BLaER1 (cell line): ENCODE data around the gene POC5.
"Not testable (repeated sequence)": the region's sequence is repeated elsewhere in the genome, so short reads cannot be mapped to it uniquely, and the experiment has no call there.

ENCODE experiments used
- H3K27ac ChIP-seq: shearing (Covaris generic); formaldehyde crosslinking; 2 replicates; pipeline ENCODE4 v1.8.1; 2022
- H3K27me3 ChIP-seq: shearing (Covaris generic); formaldehyde crosslinking; 2 replicates; pipeline ENCODE4 v1.8.1; 2022
- H3K36me3 ChIP-seq: shearing (Covaris generic); formaldehyde crosslinking; 2 replicates; pipeline ENCODE4 v1.8.1; 2022
- H3K4me1 ChIP-seq: shearing (Covaris generic); formaldehyde crosslinking; 2 replicates; pipeline ENCODE4 v1.8.1; 2022
- H3K4me2 ChIP-seq: shearing (Covaris generic); formaldehyde crosslinking; 2 replicates; pipeline ENCODE4 v1.8.1; 2022
- H3K4me3 ChIP-seq: shearing (Covaris generic); formaldehyde crosslinking; 2 replicates; pipeline ENCODE4 v1.8.1; 2022
- H3K9ac ChIP-seq: shearing (Covaris generic); formaldehyde crosslinking; 2 replicates; pipeline ENCODE4 v1.8.1; 2022
- H3K9me3 ChIP-seq: shearing (Covaris generic); formaldehyde crosslinking; 2 replicates; pipeline ENCODE4 v1.8.1; 2022
- H4K20me1 ChIP-seq: shearing (Covaris generic); formaldehyde crosslinking; 2 replicates; pipeline ENCODE4 v1.8.1; 2022
- Cebpa-rat ChIP-seq: shearing (Covaris generic); IDR thresholded peaks from 2 replicates; pipeline ENCODE4 v1.8.1; 2022

POC5 gene

DNA sequence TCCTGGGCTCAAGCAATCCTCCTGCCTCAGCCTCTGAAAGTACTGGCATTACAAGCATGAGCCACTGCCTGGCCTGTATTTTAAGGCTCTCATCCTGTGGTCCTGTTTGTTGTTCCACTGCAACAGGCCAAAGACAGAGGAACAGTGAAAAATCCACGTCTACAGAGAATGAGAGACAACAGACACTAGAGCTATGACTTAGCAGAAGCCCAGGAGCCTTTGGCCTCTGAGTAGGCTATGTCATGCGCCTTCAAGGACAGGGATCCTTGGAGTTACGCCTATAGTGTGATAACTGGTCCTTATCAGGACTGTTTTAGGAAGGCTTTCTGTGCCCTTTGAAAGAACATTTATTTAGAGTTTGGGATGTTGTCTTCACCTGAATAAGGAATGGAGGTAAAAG is 10.5 kb downstream of the POC5 start:
- Histone ChIP-seq H3K4me1 (no peaks in the 10 kb centered on the region), H3K4me3 (no peak overlapping the region), H4K20me1 (peaks cover 15% of the 10 kb centered on the region), H3K9ac (no peak overlapping the region), H3K9me3 (no peaks in the 10 kb centered on the region), H3K27me3 (no peaks in the 10 kb centered on the region), H3K27ac (no peak overlapping the region), H3K36me3 (peaks cover 73% of the 10 kb centered on the region), H3K4me2 (no peak overlapping the region)
- TF ChIP-seq Cebpa-rat = no peak

- Histone ChIP-seq H3K36me3 (peaks cover 73% of the 10 kb centered on the region), H3K4me3 (no peak overlapping the region), H3K4me2 (no peak overlapping the region), H3K9me3 (no peaks in the 10 kb centered on the region), H4K20me1 (peaks cover 8% of the 10 kb centered on the region; the same call in 1 of the 2 replicates), H3K9ac (no peak overlapping the region), H3K27me3 (no peaks in the 10 kb centered on the region), H3K27ac (no peak overlapping the region), H3K4me1 (no peaks in the 10 kb centered on the region)
- no peak for TF ChIP-seq Cebpa-rat
These were observed 11.2 kb downstream of the POC5 start for GRCh38 chr5:75706016-75706415.

DNA sequence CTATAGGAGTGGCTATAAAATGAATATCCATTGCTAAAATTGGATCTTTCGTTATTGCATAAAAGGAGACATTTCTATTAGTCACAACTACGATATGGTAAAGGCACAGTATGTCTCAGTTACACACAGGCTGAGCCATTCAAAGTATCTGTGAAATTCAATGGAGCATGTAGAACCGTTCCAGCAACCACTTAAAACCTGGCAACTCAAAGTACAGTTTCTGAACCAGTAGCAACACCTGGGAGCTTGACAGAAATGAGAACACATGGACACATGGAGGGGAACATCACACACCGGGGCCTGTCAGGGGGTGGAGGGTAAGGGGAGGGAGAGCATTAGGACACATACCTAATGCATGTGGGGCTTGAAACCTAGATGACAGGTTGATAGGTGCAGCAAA is 15.4 kb downstream of the POC5 start:
- H3K4me3 ChIP-seq = no peak overlapping the region
- no peaks in the 10 kb centered on the region for H3K9me3 ChIP-seq
- no peak for TF ChIP-seq Cebpa-rat

DNA sequence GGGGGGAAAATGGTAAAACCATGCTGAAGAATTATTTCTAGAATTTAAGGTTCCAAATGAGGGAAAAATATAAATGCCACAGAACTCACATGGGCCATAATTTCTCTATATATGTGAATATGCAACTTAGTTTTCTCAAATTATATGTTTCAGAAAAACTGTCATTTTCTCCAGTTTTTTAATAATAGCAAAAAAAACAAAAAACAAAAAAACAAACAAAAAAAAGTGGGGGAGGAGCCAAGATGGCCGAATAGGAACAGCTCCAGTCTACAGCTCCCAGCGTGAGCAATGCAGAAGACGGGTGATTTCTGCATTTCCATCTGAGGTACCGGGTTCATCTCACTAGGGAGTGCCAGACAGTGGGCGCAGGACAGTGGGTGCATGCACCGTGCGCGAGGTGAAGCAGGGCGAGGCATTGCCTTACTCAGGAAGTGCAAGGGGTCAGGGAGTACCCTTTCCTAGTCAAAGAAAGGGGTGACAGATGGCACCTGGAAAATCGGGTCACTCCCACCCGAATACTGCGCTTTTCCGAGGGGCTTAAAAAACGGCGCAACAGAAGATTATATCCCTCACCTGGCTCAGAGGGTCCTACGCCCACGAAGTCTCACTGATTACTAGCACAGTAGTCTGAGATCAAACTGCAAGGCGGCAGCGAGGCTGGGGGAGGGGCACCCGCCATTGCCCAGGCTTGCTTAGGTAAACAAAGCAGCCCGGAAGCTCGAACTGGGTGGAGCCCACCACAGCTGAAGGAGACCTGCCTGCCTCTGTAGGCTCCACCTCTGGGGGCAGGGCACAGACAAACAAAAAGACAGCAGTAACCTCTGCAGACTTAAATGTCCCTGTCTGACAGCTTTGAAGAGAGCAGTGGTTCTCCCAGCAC is 21.5 kb downstream of the POC5 start:
- H3K4me1 ChIP-seq, H3K27me3 ChIP-seq, H3K9ac ChIP-seq, H3K9me3 ChIP-seq, H3K27ac ChIP-seq, H3K4me3 ChIP-seq, H3K4me2 ChIP-seq, H4K20me1 ChIP-seq: not testable (repeated sequence)
- peaks cover 19% of the 10 kb centered on the region for H3K36me3 ChIP-seq

More for the DNA sequence above, 15.4 kb downstream of the POC5 start:
- Histone ChIP-seq H3K4me1 (no peaks in the 10 kb centered on the region), H3K36me3 (peaks cover 39% of the 10 kb centered on the region), H3K4me2 (no peak overlapping the region), H4K20me1 (no peaks in the 10 kb centered on the region), H3K9ac (no peak overlapping the region), H3K27ac (no peak overlapping the region), H3K27me3 (no peaks in the 10 kb centered on the region)

DNA sequence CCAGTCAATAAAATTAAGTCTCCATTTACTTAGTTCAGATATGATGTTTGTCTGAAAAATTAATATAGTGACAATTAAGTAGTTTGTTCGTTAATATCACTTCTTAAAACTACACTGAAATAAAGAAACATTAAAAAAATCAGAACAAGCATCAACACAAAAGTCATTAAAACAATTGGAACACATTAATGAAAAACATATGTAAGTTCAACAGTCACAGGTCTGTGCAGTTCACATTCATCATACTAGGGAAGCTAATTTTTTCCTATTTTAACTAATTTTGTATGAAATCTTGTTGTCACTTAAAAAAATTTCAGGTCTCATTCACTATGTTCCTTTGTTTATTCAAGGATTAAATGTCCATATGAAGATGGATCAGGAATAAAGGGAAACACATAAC is 22.5 kb downstream of the POC5 start:
- H3K9me3 ChIP-seq = no peaks in the 10 kb centered on the region
- H3K4me1 ChIP-seq = no peaks in the 10 kb centered on the region
- H3K27ac ChIP-seq = no peak overlapping the region
- H3K27me3 ChIP-seq = no peaks in the 10 kb centered on the region
- H3K36me3 ChIP-seq = peaks cover 28% of the 10 kb centered on the region
- no peak for TF ChIP-seq Cebpa-rat
- no peaks in the 10 kb centered on the region for H4K20me1 ChIP-seq
- H3K4me2 ChIP-seq = no peak overlapping the region
- no peak overlapping the region for H3K9ac ChIP-seq
- no peak overlapping the region for H3K4me3 ChIP-seq

DNA sequence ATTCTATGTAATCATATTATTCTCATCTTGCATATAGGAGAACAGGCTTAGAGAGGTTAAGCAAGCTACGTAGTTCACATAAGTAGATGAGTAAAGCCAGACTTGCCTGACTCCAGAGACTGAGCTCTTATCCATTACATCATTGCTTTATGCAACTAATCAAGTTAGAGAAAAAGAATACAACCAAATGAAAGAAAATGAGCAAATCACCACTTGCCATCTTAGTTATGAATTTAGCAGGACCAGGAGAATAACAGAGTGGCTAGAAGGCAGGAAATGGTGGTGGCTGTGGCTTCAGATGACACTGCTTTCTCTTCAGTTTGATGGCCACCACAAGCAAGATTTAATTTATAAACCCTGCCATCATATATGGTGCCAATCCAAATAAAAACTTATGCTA is 26.6 kb downstream of the POC5 start:
- Histone ChIP-seq H3K36me3 (peaks cover 61% of the 10 kb centered on the region), H3K9ac (no peak overlapping the region), H3K4me1 (no peaks in the 10 kb centered on the region), H3K4me2 (no peak overlapping the region), H4K20me1 (no peaks in the 10 kb centered on the region), H3K27ac (no peak overlapping the region), H3K9me3 (no peaks in the 10 kb centered on the region), H3K27me3 (no peaks in the 10 kb centered on the region), H3K4me3 (no peak overlapping the region)
- no peak for TF ChIP-seq Cebpa-rat

DNA sequence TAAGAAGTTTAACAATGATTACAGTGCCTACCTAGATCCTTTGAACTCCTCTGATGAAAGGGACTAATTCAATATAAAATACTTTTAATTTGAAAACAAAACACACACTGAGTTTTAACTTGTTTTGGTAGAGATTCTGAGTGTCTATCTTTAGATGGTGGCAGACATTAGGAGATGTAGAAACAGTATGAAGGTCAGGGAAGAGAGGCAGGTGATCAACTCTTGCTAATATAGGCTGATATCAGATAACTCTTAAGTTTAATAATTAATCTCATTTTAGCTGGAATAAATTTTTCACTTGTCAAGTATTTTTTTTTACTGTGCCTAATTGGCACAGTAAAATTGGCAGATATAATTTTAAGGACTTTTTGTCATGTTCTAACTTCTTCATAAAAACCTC is 30.8 kb downstream of the POC5 start:
- H3K4me1 ChIP-seq = no peaks in the 10 kb centered on the region
- no peak overlapping the region for H3K4me2 ChIP-seq
- no peaks in the 10 kb centered on the region for H4K20me1 ChIP-seq
- peaks cover 73% of the 10 kb centered on the region for H3K36me3 ChIP-seq
- H3K27me3 ChIP-seq = no peaks in the 10 kb centered on the region
- no peak overlapping the region for H3K9ac ChIP-seq
- H3K4me3 ChIP-seq = no peak overlapping the region
- H3K27ac ChIP-seq = no peak overlapping the region
- no peak for TF ChIP-seq Cebpa-rat
- H3K9me3 ChIP-seq = no peaks in the 10 kb centered on the region

DNA sequence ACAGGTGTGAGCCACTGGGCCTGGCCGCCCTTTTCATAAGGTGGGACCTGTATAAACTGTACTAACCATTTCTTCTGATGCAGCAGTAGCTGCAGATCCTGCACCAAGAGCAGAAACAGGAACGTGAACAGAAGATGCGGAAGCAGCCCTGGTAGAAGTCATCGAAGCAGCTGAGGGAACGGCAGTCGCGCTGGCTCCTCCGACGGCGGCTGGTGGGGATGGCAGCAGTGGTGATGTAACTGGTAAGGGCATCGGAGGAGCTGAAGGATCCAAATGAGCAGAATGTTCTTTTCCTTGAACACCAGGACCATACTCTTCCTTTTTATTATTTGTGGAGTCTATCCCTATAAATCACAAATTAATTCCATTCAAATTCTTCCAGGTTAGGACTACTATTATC is 32.1 kb downstream of the POC5 start:
- H3K4me3 ChIP-seq = no peak overlapping the region
- no peak overlapping the region for H3K27ac ChIP-seq
- H4K20me1 ChIP-seq = no peaks in the 10 kb centered on the region
- H3K9me3 ChIP-seq = no peaks in the 10 kb centered on the region
- no peak for TF ChIP-seq Cebpa-rat
- H3K4me1 ChIP-seq = no peaks in the 10 kb centered on the region
- no peaks in the 10 kb centered on the region for H3K27me3 ChIP-seq
- H3K9ac ChIP-seq = no peak overlapping the region
- no peak overlapping the region for H3K4me2 ChIP-seq
- H3K36me3 ChIP-seq = peaks cover 65% of the 10 kb centered on the region

DNA sequence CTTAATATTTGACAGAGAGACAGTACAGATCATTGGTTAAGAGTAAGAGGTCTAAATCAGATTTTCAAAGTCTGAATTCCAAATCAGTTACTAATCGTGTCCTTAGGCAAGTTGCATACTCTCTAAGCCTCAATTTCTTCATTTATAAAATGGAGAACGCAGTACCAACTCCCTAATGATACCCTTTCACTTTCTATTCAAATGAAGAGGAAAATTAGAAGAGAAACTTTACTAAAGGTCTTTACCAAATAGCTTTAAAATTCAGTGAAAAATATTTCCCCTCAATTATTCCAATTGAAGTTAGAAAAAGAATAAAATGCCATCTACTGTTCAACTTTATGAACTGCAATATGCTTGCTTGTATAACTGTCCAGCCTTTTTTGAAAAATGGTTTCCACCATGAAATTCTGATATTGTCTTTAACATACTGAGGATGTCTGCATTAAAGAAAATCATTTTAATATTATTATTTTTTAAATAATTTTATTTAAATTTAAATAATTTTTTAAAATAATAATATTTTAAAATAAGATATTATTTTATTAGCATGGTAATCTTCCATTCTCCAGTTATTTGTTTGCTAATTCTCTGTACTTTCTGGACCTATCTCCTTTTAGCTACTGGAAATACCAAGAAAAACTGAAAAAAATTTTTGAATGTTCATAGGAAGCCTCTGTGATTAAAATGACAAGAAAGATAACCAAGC is 36.0 kb downstream of the POC5 start:
- Histone ChIP-seq H3K4me2 (no peak overlapping the region), H3K36me3 (peaks cover 39% of the 10 kb centered on the region), H3K9me3 (no peaks in the 10 kb centered on the region), H3K9ac (no peak overlapping the region), H3K27ac (no peak overlapping the region), H3K4me1 (peaks cover 11% of the 10 kb centered on the region), H4K20me1 (no peaks in the 10 kb centered on the region), H3K27me3 (no peaks in the 10 kb centered on the region), H3K4me3 (no peak overlapping the region)
- no peak for TF ChIP-seq Cebpa-rat

DNA sequence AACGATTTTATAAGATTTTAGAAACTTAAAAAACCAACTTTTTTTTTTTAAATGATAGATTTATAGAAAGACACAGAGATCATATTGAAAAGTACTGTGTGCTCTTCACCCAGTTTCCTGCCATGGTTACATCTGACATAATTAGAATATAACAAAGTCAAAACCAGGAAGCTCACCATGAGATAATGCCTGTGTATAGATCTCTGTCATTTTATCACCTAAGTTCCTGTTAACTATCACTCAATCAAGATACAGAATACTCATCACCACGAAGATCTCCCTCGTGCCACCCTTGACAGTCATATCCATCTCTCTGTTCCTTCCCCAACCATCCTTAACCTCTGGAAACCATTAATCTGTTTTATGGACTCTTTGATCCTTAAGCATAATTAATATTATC is 39.1 kb downstream of the POC5 start:
- H3K9me3 ChIP-seq = no peaks in the 10 kb centered on the region
- H3K27ac ChIP-seq = no peak overlapping the region
- peaks cover 11% of the 10 kb centered on the region for H3K4me1 ChIP-seq
- H3K4me3 ChIP-seq = no peak overlapping the region
- peak overlapping the region; percentile 53 for H3K4me2 ChIP-seq
- no peak for TF ChIP-seq Cebpa-rat
- H3K36me3 ChIP-seq = peaks cover 34% of the 10 kb centered on the region
- H3K9ac ChIP-seq = no peak overlapping the region
- no peaks in the 10 kb centered on the region for H4K20me1 ChIP-seq
- no peaks in the 10 kb centered on the region for H3K27me3 ChIP-seq
